HG02798 (cell line): ENCODE measurements around the gene SLC25A40.
"Not testable (repeated sequence)": the region's sequence is repeated elsewhere in the genome, so short reads cannot be mapped to it uniquely, and the experiment has no call there.

Source experiments
- ATAC-seq: cut with Tn5 transposase; IDR thresholded peaks from one replicate; pipeline ENCODE4 v1.9.1; 2021; ENCODE audit warnings: mild to moderate bottlenecking; ENCODE audit not compliant: unreplicated experiment, poor library complexity

SLC25A40 gene, protein sequence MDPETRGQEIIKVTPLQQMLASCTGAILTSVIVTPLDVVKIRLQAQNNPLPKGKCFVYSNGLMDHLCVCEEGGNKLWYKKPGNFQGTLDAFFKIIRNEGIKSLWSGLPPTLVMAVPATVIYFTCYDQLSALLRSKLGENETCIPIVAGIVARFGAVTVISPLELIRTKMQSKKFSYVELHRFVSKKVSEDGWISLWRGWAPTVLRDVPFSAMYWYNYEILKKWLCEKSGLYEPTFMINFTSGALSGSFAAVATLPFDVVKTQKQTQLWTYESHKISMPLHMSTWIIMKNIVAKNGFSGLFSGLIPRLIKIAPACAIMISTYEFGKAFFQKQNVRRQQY

DNA sequence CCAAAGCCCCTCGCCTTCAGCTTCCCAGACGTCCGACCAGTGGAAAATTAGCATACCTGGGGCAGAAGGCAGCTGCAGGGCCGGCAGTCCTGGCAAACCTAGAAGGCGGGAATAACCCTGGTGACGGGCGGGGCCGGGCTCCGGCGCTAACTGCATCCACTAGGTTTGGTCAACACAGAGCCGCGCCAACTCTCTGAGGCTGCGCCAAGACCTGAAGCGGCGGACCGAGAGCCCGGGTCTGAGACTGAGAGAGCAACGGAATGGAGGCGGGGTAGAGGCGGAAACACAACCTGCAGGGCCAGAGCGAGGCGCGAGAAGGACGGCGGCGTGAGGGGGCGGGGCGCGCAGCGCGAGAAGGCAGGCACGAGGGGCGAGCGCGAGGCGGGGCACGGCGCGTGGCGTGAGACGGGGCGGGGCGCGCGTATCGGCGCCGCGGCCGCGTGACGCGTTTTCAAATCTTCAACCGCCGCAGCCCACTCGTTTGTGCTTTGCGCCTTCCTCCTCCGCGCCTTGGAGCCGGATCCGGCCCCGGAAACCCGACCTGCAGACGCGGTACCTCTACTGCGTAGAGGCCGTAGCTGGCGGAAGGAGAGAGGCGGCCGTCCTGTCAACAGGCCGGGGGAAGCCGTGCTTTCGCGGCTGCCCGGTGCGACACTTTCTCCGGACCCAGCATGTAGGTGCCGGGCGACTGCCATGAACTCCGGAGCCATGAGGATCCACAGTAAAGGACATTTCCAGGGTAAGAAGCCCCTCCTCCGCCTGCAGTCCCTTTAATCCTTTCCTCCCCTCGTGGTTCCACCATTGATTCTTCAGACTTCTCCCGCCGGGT is at the start of gene SLC25A40, which contains the start of gene DBF4:
Gene SLC25A40 (minus strand): TSS at position 321 of the 829 bp plus-strand sequence. CDS start 17,633 bp downstream, outside the sequence.
Gene DBF4 (plus strand): TSS at position 454 of the 829 bp plus-strand sequence. CDS start 240 bp downstream, at position 694.
- peak; percentile 92 for ATAC-seq

DNA sequence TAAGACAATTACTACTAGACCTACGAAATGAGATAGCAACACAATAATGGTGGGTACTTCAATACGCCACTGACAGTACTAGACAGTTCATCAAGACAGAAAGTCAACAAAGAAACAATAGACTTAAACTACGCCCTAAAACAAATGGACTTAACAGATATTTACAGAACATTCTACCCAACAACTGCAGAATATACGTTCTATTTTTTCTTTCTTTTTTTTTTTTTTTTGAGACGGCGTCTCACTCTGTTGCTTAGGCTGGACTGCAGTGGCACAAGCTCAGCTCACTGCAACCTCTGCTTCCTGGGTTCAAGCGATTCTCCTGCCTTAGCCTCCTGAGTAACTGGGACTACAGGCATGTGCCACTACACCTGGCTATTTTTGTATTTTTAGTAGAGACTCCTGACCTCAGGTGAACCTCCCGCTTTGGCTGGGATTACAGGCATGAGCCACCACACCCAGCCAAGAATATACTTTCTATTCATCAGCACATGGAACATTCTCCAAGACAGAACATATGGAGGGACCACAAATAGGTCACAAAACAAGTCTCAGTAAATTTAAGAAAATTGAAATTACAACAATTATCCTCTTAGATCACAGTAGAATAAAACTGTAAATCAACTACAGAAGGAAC is 46.7 kb upstream of the SLC25A40 start:
- ATAC-seq: not testable (repeated sequence)

DNA sequence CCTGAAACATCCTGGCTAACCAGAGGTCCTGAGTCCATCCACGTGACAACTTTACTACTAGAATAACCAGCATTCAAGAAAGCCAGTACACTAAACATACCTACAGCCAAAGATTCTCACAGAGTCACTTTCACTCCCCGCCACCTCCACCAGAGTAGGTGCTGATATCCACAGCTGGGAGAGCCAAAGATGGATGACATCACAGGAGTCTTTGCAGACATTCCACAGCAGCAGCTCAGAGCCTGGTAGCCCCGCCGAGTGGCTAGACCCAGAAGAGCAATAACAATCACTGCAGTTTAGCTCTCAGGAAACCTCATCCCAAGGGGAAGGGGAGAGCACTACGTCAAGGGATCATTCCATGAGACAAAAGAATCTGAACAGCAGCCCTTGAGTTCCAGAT is 44.4 kb upstream of the SLC25A40 start:
- no peak for ATAC-seq

DNA sequence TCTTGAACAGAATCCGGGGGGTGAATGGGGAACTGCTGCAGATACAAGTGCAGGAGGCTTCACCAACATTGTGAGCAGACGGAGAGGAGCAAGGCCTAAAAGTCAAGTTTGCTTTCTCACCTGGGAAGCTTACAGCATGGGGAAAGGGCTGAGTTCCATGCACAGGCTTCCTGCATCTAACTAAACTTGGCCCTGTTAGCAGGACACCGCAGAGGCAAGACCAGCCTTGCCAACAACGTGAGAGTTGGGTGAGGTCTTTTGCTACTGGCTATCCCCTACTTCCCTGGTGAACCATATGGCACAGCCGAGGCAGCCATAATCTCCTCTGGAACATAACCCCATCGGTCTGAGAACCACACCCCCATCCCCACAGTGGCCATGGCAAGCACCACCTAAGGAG is 43.7 kb upstream of the SLC25A40 start:
- ATAC-seq: no peak

DNA sequence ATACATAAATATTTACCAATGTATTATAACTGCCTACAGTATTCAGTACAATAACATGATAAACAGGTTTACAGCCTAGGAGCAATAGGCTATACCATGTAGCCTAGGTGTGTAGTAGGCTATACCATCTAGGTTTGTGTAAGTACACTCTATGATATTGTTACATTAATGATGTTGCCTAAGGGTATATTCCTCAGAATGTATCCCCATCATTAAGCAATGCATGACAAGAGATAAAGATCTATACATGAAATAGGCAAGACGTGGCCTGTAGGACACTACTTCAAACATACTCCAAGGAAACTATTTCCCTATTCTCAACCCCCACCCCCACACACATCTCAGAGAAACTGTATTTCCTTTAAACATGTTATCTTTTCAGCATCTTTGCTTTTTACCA is 42.6 kb upstream of the SLC25A40 start:
- no peak for ATAC-seq

DNA sequence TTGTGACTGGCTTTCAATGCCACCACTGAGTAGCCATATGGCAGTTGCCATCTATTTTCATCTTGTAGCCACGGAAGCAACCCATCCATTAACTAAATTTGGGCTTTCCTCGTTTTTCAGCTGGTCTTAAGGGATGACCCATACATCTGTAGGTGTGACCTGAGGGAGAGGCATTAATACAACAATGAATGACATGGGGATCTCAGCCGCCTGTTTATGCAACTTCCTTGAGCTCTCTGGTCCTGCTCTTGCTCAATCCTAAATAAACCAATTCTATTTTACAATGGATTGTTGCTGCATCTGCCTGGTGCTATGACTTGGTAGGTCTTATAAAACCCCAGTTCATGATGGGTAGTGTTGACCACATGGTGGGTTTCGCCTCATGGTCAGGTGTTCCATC is 36.0 kb upstream of the SLC25A40 start:
- no peak for ATAC-seq

DNA sequence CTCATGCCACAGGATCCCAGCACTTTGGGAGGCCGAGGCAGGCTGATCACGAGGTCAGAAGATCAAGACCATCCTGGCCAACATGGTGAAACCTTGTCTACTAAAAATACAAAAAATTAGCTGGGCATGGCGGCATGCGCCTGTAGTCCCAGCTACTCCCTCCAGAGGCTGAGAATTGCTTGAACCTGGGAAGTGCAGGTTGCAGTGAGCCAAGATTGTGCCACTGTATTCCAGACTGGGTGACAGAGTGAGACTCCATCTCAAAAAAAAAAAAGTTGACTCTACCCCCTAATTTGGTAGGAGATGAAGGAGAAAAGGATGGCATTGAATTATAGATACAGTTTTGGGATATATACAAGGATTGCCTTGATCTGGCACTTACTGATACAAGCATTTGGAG is 32.7 kb upstream of the SLC25A40 start:
- ATAC-seq: not testable (repeated sequence)

DNA sequence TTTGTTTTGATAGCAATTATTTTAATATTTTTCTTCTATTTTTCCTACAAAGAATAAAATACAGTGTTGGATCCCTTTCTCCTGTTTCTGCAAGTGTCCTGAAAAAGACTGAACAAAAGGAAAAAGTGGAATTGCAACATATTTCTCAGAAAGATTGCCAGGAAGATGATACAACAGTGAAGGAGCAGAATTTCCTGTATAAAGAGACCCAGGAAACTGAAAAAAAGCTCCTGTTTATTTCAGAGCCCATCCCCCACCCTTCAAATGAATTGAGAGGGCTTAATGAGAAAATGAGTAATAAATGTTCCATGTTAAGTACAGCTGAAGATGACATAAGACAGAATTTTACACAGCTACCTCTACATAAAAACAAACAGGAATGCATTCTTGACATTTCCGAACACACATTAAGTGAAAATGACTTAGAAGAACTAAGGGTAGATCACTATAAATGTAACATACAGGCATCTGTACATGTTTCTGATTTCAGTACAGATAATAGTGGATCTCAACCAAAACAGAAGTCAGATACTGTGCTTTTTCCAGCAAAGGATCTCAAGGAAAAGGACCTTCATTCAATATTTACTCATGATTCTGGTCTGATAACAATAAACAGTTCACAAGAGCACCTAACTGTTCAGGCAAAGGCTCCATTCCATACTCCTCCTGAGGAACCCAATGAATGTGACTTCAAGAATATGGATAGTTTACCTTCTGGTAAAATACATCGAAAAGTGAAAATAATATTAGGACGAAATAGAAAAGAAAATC is 31.2 kb upstream of the SLC25A40 start:
- ATAC-seq: not testable (repeated sequence)

DNA sequence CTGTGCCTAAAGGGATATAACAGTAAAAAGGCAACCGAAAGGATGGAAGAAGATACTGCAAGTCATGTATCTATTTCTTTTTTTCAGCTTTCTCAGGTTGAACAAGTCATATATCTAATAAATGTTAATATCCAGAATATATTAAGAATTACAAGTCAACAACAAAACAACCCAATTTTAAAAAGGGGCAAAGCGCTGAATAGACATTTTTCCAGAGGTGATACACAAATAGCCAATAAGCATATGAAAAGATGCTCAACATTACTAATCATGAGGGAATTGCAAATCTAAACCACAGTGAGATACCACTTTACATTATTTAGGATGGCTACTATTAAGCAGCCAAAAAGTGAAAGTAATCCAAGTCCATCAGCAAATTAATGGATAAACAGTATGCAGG is 23.1 kb upstream of the SLC25A40 start:
- ATAC-seq: no peak

DNA sequence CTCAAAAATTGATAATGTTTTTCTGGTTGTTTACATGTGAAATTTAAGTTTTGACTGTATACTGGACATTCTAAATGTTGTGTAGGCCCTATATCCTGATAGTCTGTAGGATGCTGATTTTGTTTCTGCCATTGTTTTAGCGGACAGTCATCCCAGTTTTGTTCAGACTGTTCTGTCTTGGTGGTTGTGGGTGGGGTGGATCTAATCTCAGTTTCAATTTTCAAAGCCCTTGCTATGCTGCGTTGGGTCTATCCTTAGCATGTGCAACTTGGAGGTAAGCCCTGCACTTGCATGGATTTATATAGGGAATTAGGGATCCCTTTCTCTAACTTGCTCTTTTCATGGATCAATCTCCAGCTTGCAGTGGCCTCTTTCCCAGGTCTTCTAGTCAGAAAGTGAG is 19.2 kb upstream of the SLC25A40 start:
- no peak for ATAC-seq

DNA sequence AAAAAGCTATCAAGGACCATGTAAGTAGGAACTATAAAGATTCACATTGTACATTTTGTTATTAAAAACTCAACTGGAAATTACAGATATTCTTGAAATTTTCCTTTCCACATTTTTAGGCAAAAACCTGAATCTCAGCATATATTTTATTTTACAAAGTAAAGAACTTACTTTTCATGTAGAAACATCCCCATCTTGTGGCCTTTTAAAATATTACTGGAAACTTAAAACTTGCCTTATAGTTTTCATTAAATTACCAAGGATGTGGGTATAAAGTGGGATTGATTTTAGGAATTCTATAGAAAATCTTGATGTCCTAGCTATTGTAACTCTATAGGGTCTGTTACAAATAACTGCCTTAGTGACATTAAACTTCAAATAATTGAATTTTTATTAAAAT is 10.7 kb upstream of the SLC25A40 start:
- ATAC-seq: no peak

DNA sequence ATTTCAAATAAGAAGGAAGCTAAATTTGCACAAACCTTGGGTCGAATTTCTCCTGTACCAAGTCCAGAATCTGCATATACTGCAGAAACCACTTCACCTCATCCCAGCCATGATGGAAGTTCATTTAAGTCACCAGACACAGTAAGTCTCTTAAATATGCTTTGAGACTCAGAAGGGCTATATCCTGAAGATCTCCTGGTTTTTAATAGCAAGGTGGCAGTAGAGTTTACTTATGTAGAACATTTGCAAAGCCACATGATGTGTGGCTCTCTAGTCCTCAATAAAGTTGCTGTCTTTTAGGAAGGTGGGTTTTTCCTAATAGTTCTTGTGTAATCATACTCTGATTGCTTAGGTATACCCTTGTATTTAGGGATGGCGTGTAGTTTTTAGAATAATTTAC is 8.9 kb upstream of the SLC25A40 start:
- no peak for ATAC-seq

DNA sequence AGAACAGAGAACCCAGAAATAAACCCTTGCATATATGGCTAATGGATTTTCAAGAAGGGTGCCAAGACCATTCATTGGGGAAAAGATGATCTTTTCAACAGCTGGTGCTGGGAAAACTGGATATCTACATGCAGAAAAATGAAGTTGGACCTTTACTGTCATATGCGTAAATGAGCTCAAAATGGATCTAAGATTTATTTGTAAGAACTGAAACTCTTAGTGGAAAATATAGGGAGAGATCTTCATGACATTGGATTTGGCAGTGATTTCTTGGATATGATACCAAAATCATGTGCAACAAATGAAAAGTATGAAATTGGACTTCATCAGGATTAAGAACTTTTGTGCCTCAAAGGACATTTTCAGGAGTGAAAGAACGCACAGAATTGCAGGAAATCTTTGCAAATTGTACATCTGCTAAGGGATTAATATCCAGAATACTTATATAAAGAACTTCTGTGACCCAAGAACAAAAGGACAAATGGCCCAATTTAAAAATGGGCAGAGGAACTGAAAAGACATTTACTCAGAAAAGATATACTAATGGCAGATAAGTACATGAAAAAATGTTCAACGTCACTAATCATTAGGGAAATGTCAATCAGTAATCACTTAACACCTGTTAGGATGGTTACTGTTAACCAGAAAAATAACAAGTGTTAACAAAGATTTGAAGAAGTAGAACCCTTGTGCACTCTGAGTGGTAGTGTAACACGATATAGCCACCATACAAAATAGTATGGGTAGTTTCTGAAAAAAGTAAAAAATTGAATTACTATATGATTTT is 6.2 kb upstream of the SLC25A40 start:
- no peak for ATAC-seq

DNA sequence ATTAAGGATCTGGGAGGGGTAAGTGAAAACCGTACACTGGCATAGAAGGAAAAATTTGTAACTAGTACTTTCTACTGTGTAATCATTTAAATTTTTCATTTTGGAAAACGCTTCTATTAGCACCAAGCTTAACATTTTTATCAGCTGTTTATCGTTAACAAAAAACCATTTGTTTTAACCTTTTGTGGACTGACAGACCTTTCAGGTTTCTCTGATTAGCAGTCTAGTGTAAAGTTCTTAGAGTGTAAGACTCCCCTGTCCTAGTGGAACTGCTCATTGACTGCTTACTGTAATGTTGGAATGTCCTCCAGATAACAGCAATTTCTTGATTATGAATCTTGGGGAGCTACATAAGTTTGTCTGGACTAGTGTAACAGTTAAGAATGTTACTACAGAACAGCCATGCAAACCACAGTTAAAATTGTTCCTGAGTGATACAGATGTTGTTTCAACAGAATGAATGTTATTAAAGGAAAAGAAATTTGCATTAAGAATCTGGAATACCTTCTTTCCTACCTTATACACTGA is 2.1 kb upstream of the SLC25A40 start:
- no peak for ATAC-seq

DNA sequence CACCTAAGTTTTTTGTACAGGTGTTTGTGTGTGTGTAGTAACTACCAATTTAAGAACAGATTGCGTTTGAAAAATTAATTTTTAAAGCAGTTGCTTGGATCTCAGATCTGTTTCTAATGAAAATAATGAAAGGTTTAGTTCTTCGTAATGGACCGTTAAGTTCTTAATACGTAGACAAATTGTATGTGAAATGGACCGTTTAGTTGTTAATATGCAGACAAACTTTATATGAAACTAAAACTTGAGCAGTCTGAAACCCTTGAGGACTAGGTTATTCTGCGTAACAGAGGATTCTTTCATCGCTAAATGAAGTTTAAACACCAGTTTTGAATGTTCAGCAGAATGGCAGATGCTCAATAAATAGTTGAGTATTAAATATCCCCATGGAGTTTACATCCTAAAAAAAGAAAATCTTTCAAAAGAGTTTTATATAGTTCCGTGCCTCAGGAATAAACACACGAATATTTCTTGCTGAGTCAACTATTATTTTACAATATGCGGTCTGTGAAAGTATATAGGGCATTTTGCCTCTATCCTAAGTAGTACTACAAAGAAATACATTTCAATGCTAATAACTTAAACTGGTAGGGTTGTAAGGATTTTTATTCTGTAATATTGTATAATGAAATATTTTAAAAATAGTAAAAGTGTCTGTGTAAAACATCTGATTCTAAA is 1.3 kb upstream of the SLC25A40 start:
- ATAC-seq: no peak

DNA sequence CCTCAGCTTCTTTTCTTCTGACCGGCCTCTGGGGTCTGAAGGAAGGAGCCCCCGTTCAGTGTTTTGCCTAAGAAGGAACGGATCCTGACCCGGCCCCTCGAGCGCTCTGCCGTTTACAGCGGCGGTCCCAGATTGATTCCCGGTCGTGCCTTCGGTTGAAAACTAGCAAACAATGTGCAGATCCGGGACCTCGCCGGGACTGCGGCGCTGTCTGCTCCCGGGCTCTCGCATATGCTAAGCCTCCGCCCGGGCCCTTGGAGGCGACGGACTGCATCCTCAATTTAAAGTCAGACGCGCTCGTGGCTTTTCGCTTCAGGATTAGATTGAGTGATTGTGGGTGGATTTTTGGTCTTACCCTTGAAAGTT is 692 bp upstream of the SLC25A40 start:
- ATAC-seq: no peak

DNA sequence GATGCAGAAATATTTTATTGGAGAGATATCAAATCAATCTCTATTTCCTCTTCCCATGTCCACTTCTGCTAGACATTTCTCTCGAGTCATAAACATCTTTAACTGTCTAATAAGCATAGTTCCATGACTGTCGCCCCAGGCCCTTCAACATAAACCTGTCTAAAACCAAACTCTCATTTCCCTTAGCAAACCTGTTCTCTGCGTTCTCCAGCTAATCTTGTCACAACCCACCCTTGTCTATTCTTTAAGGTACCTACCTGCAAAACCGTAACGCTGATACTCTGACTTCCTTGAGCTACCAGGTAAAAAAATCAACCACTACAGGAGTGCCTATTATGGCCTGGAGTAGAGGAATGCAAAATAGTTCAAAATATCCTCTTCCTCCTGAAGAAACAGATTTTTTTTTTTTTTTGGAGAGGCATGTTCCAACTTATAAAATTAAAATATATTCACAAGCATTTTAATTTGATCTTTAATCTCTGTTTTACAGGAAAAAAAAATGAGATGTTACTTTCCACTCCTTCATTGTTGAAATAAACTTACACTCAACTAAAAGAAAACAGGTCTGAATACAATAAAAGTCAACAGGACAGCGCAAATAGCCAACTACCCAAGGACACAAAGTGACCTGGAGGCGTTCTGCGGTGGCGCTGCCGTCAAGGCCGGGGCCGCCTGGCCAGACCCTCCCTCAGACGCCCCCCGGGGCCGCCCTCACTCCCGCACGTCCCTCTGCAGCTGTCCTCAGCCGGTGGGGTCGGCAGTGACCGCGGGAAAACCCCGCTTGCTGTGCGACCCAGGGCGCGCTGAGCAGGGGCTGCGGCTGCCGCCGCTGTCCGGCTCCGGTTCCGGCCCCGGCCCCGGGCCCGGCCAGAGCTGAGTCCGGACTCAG is 765 bp downstream of the SLC25A40 start:
- ATAC-seq: peak; percentile 22

DNA sequence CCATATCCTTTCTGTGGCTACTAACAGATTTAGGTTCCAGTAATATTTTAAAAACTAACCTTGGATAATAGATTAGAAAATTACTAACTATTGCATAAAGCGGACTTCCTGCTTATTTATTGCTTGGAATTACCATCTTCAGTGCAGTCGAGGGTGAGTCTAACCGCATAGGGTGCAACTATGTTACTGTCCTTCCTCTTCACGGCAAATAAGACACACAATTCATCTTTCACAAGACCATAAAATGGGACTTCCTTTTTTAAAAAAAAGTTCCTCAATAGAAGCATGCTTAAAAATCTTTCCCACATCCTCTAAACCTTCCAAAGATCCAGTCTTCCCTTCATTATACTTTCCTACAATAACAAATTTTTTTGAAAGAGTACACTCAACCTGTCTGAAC is 2.1 kb downstream of the SLC25A40 start:
- no peak for ATAC-seq
